Activated CD8-positive, alpha-beta memory T cell treated with anti-CD3 and anti-CD28 coated beads, Interleukin-2, amount 50 U/mL, for 1 hour (primary cell): ENCODE measurements around the gene CPOX.

ENCODE experiments used
- DNase-seq: peaks from one replicate; pipeline ENCODE4 v3.0.0-alpha.2; 2020; ENCODE audit errors: extremely low read depth

Gene CPOX

GRCh38 chr3:98596087-98596486 is 2.7 kb upstream of the CPOX start:
- no peak for DNase-seq

GRCh38 chr3:98594628-98595324 is 1.4 kb upstream of the CPOX start:
- DNase-seq, result no peak

GRCh38 chr3:98592345-98592935 is 971 bp downstream of the CPOX start:
- DNase-seq, result no peak

- DNase-seq, result no peak
These were observed 3.9 kb downstream of the CPOX start for GRCh38 chr3:98589331-98590036.

- DNase-seq, result no peak
These were observed 5.3 kb downstream of the CPOX start for GRCh38 chr3:98588065-98588464.

- no peak for DNase-seq
These were observed 5.8 kb downstream of the CPOX start for GRCh38 chr3:98587654-98588053.

GRCh38 chr3:98584547-98584946 is 8.9 kb downstream of the CPOX start:
- no peak for DNase-seq

GRCh38 chr3:98583766-98584165 is 9.6 kb downstream of the CPOX start:
- DNase-seq, result no peak

- DNase-seq, result no peak
These were observed 11.4 kb downstream of the CPOX start for GRCh38 chr3:98582042-98582441.

GRCh38 chr3:98581474-98581873 is 11.9 kb downstream of the CPOX start:
- DNase-seq, result no peak

- DNase-seq, result no peak
These were observed 12.7 kb downstream of the CPOX start for GRCh38 chr3:98580401-98581386.

GRCh38 chr3:98577178-98577895 is 16.1 kb downstream of the CPOX start:
- DNase-seq, result no peak

GRCh38 chr3:98574132-98574531 is 19.3 kb downstream of the CPOX start:
- no peak for DNase-seq

- no peak for DNase-seq
These were observed 20.2 kb downstream of the CPOX start for GRCh38 chr3:98573181-98573728.

- DNase-seq, result no peak
These were observed 25.0 kb downstream of the CPOX start for GRCh38 chr3:98568402-98568801.

GRCh38 chr3:98567666-98568270 is 25.6 kb downstream of the CPOX start:
- no peak for DNase-seq

- DNase-seq, result no peak
These were observed 27.6 kb downstream of the CPOX start for GRCh38 chr3:98565843-98566242.

- no peak for DNase-seq
These were observed 28.2 kb downstream of the CPOX start for GRCh38 chr3:98565237-98565643.

GRCh38 chr3:98564282-98565005 is 29.0 kb downstream of the CPOX start:
- DNase-seq, result no peak
